Measurements from ENCODE around the gene TPSB2.
"Not testable (repeated sequence)": the region's sequence is repeated elsewhere in the genome, so short reads cannot be mapped to it uniquely, and the experiment has no call there.

Gene TPSB2

GRCh38 chr16:1230084-1230470 lies at the start of gene TPSB2:
TPSB2 (minus strand) TSS chr16:1230184; CDS start chr16:1229951, 233 bp downstream.
- DNase-seq (ENCODE audit: low read depth): not testable (repeated sequence)

DNA sequence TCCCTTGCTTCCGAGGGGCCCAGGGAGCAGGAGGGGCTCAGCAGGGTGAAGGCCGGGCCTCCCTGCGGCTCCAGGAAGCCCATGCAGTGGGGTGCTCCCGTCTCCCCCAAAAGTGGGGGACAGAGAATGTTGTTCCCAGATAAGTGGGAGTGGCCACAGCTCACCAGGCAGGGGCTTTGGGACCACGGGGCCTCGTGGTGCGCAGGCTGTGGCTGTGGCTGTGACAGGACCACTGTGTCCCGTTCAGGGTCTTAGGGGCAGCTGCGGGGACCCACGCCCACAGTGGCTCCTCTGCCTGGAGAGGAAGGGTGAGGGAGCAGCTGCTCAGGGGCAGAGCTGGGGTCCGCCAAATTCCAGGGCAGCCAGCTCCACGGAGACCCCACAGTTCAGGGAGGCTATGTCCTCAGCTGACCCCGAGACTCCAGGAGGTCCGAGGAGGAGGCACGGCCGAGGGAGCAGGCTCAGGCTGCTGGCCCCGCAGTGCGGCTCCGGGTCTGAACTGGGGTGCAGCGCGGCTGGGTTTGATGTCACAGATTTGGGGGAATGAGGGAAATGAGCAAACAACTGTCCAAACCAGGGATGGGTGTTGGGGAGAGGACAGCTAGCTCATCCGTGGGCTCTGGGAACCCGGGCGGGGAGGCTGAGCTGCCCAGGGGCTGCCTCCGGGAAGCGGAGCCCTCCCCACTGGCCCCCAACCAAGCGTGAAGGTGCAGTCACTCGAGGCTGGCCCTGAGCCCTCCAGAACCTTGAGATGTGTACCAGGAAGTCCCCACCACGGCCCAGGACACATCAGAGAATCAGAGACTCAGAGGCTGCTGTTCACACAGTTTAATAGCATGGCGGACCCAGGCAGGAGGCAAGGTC lies 49.3 kb upstream of the TPSB2 start:
- DNase-seq (ENCODE audit: low read depth): no peak

DNA sequence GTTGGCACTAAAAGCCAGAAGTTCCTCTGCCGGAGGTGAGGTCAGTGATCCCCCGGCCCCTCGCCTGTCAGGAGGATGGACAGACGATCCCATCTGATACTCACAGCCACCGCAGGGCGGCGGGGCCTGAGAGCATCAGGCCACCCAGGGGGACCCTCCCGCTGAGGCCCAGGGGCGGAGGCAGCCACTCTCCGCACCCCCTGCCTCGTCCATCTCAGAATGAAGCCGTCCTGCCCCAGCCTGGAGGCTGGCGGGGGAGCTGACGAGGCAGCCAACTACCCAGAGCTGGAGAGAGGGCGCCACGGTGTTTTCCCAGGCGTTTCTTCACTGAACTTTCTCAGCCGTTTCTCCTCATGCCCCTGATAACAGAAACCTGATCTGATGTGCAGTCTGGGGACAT lies 48.5 kb upstream of the TPSB2 start:
- no peak for DNase-seq (ENCODE audit: low read depth)

GRCh38 chr16:1277617-1278282 lies 47.8 kb upstream of the TPSB2 start:
- DNase-seq (ENCODE audit: low read depth): no peak

GRCh38 chr16:1277151-1277598 lies 47.2 kb upstream of the TPSB2 start:
- DNase-seq (ENCODE audit: low read depth): no peak

DNA sequence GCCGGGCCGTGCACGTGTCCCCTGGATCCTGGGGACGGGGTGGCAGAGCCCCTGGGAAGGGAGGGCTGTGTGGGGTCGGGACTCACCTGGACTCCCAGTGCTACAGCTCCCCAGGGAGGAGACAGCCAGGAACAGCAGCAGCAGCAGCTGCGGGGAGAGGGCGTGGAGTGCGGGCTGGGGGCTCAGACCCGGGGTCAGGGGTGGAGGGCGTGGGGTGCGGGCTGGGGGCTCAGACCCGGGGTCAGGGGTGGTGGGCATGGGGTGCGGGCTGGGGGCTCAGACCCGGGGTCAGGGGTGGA lies 46.5 kb upstream of the TPSB2 start:
- DNase-seq (ENCODE audit: low read depth): no peak

GRCh38 chr16:1275791-1276579 lies 46.0 kb upstream of the TPSB2 start:
- no peak for DNase-seq (ENCODE audit: low read depth)

DNA sequence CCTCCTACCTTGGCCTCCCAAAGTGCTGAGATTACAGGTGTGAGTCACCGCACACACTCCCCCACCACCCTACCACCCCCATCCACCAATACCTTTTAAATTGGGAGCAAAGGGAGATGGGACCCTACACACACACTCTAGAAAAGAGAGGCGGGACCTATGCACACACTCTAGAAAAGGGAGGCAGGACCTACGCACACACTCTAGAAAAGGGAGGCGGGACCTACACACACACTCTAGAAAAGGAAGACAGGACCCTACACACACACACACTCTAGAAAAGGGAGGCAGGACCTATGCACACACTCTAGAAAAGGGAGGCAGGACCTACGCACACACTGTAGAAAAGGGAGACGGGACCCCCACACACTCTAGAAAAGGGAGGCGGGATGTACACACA lies 44.8 kb upstream of the TPSB2 start:
- no peak for DNase-seq (ENCODE audit: low read depth)

DNA sequence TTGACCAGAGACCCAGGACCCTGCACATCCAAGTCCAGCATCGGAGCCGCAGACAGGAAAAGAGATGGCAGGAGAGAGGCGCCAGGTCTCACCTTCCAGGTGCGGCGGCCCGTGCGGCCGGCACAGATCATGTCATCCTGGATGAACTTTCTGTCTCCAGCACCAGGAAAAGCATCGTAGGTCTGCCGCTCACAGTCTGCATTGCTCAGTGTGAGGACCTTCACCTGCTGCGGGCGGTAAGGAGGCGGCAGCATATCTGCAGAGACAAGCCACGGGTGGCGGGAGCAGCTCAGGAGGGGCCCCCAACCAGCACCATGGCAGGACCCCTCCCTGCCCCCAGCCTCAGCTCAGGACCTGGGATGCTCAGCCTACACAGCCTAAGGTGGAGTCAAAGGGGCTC lies 43.8 kb upstream of the TPSB2 start:
- no peak for DNase-seq (ENCODE audit: low read depth)

- no peak for DNase-seq (ENCODE audit: low read depth)
Measured at GRCh38 chr16:1272453-1273198, 42.6 kb upstream of the TPSB2 start.

DNA sequence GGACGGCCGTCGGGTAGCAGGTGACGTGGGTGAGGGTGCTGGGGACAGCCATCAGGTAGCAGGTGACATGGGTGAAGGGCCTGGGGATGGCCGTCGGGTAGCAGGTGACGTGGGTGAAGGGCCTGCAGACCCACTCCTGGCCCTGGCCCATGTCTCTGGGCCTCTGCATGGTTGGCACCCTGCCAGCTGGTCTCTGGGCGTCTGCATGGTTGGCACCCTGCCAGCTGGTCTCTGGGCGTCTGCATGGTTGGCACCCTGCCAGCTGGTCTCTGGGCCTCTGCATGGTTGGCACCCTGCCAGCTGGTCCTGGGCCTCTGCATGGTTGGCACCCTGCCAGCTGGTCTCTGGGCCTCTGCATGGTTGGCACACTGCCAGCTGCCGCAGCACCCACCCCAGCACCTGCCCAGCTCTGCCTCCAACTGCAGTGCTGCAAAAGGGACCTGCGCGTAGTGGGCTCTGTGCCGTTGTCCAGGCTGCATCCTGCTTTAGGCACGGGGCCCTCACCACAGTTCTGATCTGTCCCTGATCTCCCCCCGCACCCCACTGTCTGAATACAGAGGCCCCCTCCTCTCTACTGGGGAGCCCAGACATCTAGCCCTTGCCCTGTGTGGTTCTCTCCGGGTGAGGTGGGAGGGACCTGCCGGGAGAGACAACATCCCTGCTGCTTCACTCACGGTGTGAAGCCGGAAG lies 41.9 kb upstream of the TPSB2 start:
- DNase-seq (ENCODE audit: low read depth): not testable (repeated sequence)

- no peak for DNase-seq (ENCODE audit: low read depth)
Measured at GRCh38 chr16:1271380-1271723, 41.4 kb upstream of the TPSB2 start.

GRCh38 chr16:1269418-1269817 lies 39.4 kb upstream of the TPSB2 start:
- not testable (repeated sequence) for DNase-seq (ENCODE audit: low read depth)

GRCh38 chr16:1265826-1266225 lies 35.8 kb upstream of the TPSB2 start:
- DNase-seq (ENCODE audit: low read depth): no peak

DNA sequence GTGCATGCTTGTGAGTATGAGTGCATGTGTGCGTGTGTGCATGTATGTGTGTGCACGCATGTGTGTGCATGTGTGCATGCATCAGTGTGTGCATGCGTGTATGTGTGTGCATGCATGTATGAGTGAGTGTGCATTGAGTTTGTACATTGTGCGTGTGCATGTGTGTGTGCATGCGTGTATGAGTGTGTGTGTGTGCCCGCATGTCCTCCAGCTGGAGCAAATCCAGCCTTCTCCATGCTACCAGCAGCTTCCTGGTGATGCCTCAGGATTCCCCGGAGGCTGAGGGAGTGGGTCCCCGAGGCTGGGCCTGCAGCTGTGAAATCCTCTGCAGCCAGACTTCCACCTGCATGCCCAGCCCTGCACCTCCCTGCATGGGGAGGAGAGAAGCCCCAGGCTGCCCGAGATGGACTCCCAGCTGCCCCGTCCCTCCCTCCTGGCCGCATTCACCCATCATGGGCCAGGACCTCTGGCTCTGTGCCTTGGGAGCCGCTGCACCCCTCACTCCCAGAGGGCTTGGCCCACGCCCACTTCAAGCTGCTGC lies 35.2 kb upstream of the TPSB2 start:
- DNase-seq (ENCODE audit: low read depth): no peak

DNA sequence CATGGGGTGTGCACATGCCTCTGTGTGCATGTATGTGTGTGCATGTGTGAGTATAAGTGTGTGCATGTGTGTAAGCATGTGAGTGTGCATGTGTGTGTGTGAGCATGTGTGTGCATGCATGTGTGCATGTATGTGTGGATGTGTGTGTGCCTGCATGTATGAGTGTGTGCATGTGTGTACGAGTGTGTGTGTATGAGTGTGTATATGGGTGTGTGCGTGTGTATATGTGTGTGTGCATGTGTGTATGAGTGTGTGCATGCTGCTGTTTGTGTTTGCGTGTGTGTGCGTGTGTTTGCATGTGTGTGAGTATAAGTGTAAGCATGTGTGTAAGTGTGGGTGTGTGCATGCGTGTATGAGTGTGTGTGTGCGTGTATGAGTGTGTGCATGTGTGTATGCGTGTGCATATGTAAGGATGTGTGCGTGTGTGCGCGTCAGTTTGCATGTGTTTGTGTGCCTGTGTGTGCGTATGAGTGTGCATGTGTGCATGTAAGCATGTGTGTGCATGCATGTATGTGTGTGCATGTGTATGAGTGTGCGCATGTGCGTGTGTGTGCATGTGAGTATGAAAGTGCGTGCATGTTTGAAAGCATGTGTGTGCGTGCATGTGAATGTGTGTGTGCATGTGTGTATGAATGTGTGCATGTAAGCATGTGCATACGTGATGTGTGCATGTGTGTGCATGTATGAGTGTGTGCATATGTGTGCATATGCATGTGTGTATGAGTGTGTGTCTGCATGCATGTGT lies 34.5 kb upstream of the TPSB2 start:
- DNase-seq (ENCODE audit: low read depth): no peak

- no peak for DNase-seq (ENCODE audit: low read depth)
Measured at GRCh38 chr16:1263591-1264344, 33.8 kb upstream of the TPSB2 start.

DNA sequence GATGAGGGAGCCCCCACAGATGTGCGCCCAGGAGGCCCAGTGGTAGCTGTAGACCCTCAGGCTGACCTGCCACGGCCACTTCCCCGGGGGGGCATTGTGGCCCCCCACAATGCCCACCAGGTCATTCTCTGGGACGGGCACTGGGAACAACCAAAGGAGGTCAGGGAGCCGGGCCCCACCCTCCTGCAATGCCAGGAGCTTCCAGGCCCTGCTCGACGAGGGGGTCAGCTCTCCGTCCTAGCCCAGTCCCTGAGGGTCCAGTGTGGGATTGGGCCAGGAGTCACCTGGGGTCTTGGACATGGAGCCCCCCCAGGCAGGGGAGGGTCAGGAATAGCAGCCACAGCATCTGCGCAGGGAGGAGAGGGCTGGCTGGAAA lies 32.9 kb upstream of the TPSB2 start:
- DNase-seq (ENCODE audit: low read depth): no peak

GRCh38 chr16:1262210-1262845 lies 32.3 kb upstream of the TPSB2 start:
- no peak for DNase-seq (ENCODE audit: low read depth)

Data from stimulated activated CD4-positive, alpha-beta T cell treated with anti-CD3 and anti-CD28 coated beads, Interleukin-2, amount 100 ng/mL, for 4 hours (primary cell).